ENCODE measurements around the gene ATP5PO. TPM values are rescaled to one million over a fixed set of nuclear protein-coding genes. Genes with fewer than 3 reads are reported as not detected.

ATP5PO gene
- total and polyA plus RNA-seq, 2 donors (not counting 1 experiment from before 2014, with no cell fraction given), result 123 to 139 TPM

- Mint-ChIP-seq H3K9me3 (ENCODE audit: insufficient read depth) (no peaks in the 10 kb centered on the region), H3K4me1 (peaks cover 3% of the 10 kb centered on the region), H3K27me3 (peaks cover 3% of the 10 kb centered on the region), H3K4me3 (no peak overlapping the region), H3K27ac (no peak overlapping the region)
- no peak overlapping the region for H3K4me3 ChIP-seq (ENCODE audit: control extremely low read depth in 1 of 5, extremely low read depth in 1 of 5, insufficient read depth in 1 of 5, low read depth in 2 of 5, low read length in 4 of 5)
- intact Hi-C loops (cut with micrococcal nuclease), result loop anchor here (2.0 to 5.0 kb wide), 5 partner anchors 94 to 706 kb away; partner anchors contain the start of genes MRPS6 and SLC5A3
- no peaks in the 10 kb centered on the region for H3K36me3 ChIP-seq (replicated peaks in 1 of 2; ENCODE audit: control extremely low read depth in 1 of 2, control insufficient read depth in 1 of 2, extremely low read depth in 1 of 2, insufficient read depth in 2 of 2, low read length in 1 of 2)
- H3K9ac ChIP-seq (ENCODE audit: low read length), result no peak overlapping the region
- ATAC-seq (ENCODE audit: low read depth), result no peak
- peaks cover 0 to 3% (median 0%) of the 10 kb centered on the region in 4 experiments for H3K27me3 ChIP-seq (replicated peaks in 1 of 4; ENCODE audit: control extremely low read depth in 1 of 4, control insufficient read depth in 3 of 4, insufficient read depth in 4 of 4, low read length in 3 of 4)
- H3K27ac ChIP-seq (ENCODE audit: low read length in 2 of 2), result no peak overlapping the region
- peaks cover 0 to 5% of the 10 kb centered on the region in 2 donors for H3K4me1 ChIP-seq (ENCODE audit: control insufficient read depth in 2 of 2, insufficient read depth in 2 of 2, low read length in 2 of 2)
- 77% methylated on average over 2 of the region's 3 CpGs for whole genome bisulfite sequencing (ENCODE audit: insufficient coverage)
- POLR2A ChIA-PET, result interaction anchor here (1.1 kb wide), 1 partner anchor 24 kb away, joined by 3 read pairs; no protein-coding TSS in a partner anchor
- no peaks in the 10 kb centered on the region for H3K9me3 ChIP-seq (ENCODE audit: control extremely low read depth in 1 of 3, control insufficient read depth in 2 of 3, insufficient read depth in 1 of 3, low read length in 2 of 3)
- H3K4me2 ChIP-seq (replicated peaks; ENCODE audit: low read depth, low read length, poor library complexity, severe bottlenecking), result no peak overlapping the region
- CTCF ChIA-PET, result interaction anchor here (0.7 to 10.0 kb wide), 64 partner anchors 9 to 706 kb away, joined by 3 to 632 read pairs (median 5); partner anchors contain the start of genes ATP5PO, DNAJC28, KCNE2 and MRPS6
- DNase-seq, result no peak
- no peaks in the 10 kb centered on the region for H4K20me1 ChIP-seq (ENCODE audit: control insufficient read depth, insufficient read depth, low read length, poor library complexity, severe bottlenecking)
- no peaks in the 10 kb centered on the region for H3K79me2 ChIP-seq (ENCODE audit: control insufficient read depth, insufficient read depth, low read length)
- no peak for TF ChIP-seq EZH2 (IDR thresholded peaks at IDR 0.05; ENCODE audit: borderline replicate concordance, insufficient read depth, low read depth, low read length, poor library complexity, severe bottlenecking)
- TF ChIP-seq, protein P1, sequence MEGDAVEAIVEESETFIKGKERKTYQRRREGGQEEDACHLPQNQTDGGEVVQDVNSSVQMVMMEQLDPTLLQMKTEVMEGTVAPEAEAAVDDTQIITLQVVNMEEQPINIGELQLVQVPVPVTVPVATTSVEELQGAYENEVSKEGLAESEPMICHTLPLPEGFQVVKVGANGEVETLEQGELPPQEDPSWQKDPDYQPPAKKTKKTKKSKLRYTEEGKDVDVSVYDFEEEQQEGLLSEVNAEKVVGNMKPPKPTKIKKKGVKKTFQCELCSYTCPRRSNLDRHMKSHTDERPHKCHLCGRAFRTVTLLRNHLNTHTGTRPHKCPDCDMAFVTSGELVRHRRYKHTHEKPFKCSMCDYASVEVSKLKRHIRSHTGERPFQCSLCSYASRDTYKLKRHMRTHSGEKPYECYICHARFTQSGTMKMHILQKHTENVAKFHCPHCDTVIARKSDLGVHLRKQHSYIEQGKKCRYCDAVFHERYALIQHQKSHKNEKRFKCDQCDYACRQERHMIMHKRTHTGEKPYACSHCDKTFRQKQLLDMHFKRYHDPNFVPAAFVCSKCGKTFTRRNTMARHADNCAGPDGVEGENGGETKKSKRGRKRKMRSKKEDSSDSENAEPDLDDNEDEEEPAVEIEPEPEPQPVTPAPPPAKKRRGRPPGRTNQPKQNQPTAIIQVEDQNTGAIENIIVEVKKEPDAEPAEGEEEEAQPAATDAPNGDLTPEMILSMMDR (IDR thresholded peaks at IDR 0.05), result no peak
- peak overlapping the region; percentile 68 for H2AFZ ChIP-seq (ENCODE audit: insufficient read depth, low read depth, low read length, poor library complexity, severe bottlenecking)
These were observed 9.1 kb upstream of the ATP5PO start for GRCh38 chr21:33924766-33925100.

GRCh38 chr21:33924079-33924765 is 8.6 kb upstream of the ATP5PO start:
- ChIA-PET POLR2A (interaction anchor here (0.9 to 1.1 kb wide), 2 partner anchors 24 to 149 kb away, joined by 3 read pairs; partner anchors contain the start of genes MRPS6 and SLC5A3), CTCF (interaction anchor here (0.6 to 10.0 kb wide), 83 partner anchors 9 to 713 kb away, joined by 3 to 632 read pairs (median 5); partner anchors contain the start of genes ATP5PO, DNAJC28, KCNE2 and MRPS6)
- H3K4me3 Mint-ChIP-seq, result no peak overlapping the region
- H3K36me3 ChIP-seq (replicated peaks in 1 of 2; ENCODE audit: control extremely low read depth in 1 of 2, control insufficient read depth in 1 of 2, extremely low read depth in 1 of 2, insufficient read depth in 2 of 2, low read length in 1 of 2), result no peaks in the 10 kb centered on the region
- no peak overlapping the region for H3K27ac Mint-ChIP-seq
- H3K4me1 Mint-ChIP-seq, result peaks cover 3% of the 10 kb centered on the region
- peaks cover 0 to 5% of the 10 kb centered on the region in 2 donors for H3K4me1 ChIP-seq (ENCODE audit: control insufficient read depth in 2 of 2, insufficient read depth in 2 of 2, low read length in 2 of 2)
- no peaks in the 10 kb centered on the region for H3K9me3 ChIP-seq (ENCODE audit: control extremely low read depth in 1 of 3, control insufficient read depth in 2 of 3, insufficient read depth in 1 of 3, low read length in 2 of 3)
- intact Hi-C loops (cut with micrococcal nuclease), result loop anchor here (2.0 to 5.0 kb wide), 5 partner anchors 95 to 707 kb away; partner anchors contain the start of genes MRPS6 and SLC5A3
- H3K9ac ChIP-seq (ENCODE audit: low read length), result no peak overlapping the region
- no peaks in the 10 kb centered on the region for H3K79me2 ChIP-seq (ENCODE audit: control insufficient read depth, insufficient read depth, low read length)
- peaks cover 0 to 3% (median 0%) of the 10 kb centered on the region in 4 experiments for H3K27me3 ChIP-seq (replicated peaks in 1 of 4; ENCODE audit: control extremely low read depth in 1 of 4, control insufficient read depth in 3 of 4, insufficient read depth in 4 of 4, low read length in 3 of 4)
- DNase-seq (peak; percentile 85), ATAC-seq (ENCODE audit: low read depth) (peak; percentile 95)
- peak overlapping the region; percentile 31 for H3K4me2 ChIP-seq (replicated peaks; ENCODE audit: low read depth, low read length, poor library complexity, severe bottlenecking)
- no peak overlapping the region for H3K27ac ChIP-seq (ENCODE audit: low read length in 2 of 2)
- peaks cover 3% of the 10 kb centered on the region for H3K27me3 Mint-ChIP-seq
- H4K20me1 ChIP-seq (ENCODE audit: control insufficient read depth, insufficient read depth, low read length, poor library complexity, severe bottlenecking), result no peaks in the 10 kb centered on the region
- TF ChIP-seq EZH2 (IDR thresholded peaks at IDR 0.05; ENCODE audit: borderline replicate concordance, insufficient read depth, low read depth, low read length, poor library complexity, severe bottlenecking), result no peak
- TF ChIP-seq, protein P1 (IDR thresholded peaks at IDR 0.05), result peak; percentile 92
- H2AFZ ChIP-seq (ENCODE audit: insufficient read depth, low read depth, low read length, poor library complexity, severe bottlenecking), result peak overlapping the region; percentile 68
- H3K4me3 ChIP-seq (ENCODE audit: control extremely low read depth in 1 of 5, extremely low read depth in 1 of 5, insufficient read depth in 1 of 5, low read depth in 2 of 5, low read length in 4 of 5), result no peak overlapping the region
- 29% methylated on average over 10 of the region's 13 CpGs for WGBS (ENCODE audit: insufficient coverage)
- no peaks in the 10 kb centered on the region for H3K9me3 Mint-ChIP-seq (ENCODE audit: insufficient read depth)

Data from B cell (primary cell).